NCI-H128 (cell line): ENCODE data around the gene DDN.

Experiments used
- DNase-seq: peaks from one replicate; lab custom pipeline; 2025; ENCODE audit not compliant: unreplicated experiment; lab: John Stamatoyannopoulos, UW

Gene DDN

GRCh38 chr12:49014547-49014946 lies 15.4 kb upstream of the DDN start:
- no peak for DNase-seq

GRCh38 chr12:49013428-49013827 lies 14.3 kb upstream of the DDN start:
- DNase-seq = no peak

GRCh38 chr12:49012739-49013138 lies 13.6 kb upstream of the DDN start:
- DNase-seq = no peak

GRCh38 chr12:49010092-49010668 lies 11.0 kb upstream of the DDN start:
- no peak for DNase-seq

- DNase-seq = no peak
These were observed 9.8 kb upstream of the DDN start for GRCh38 chr12:49008943-49009342.

GRCh38 chr12:49000346-49000745 lies 1.2 kb upstream of the DDN start:
- DNase-seq = no peak

GRCh38 chr12:48998497-48999353 lies 450 bp downstream of the DDN start:
- no peak for DNase-seq

GRCh38 chr12:48997719-48998496 lies 1.3 kb downstream of the DDN start:
- no peak for DNase-seq

- DNase-seq = peak; percentile 70
These were observed 2.1 kb downstream of the DDN start for GRCh38 chr12:48996794-48997718.

GRCh38 chr12:48995086-48995879 lies 3.9 kb downstream of the DDN start:
- peak; percentile 78 for DNase-seq

GRCh38 chr12:48994224-48995085 lies 4.7 kb downstream of the DDN start:
- DNase-seq = no peak

GRCh38 chr12:48993787-48994186 lies 5.4 kb downstream of the DDN start:
- DNase-seq = no peak

GRCh38 chr12:48991247-48992050 lies 7.7 kb downstream of the DDN start:
- DNase-seq = no peak

GRCh38 chr12:48990552-48990951 lies 8.6 kb downstream of the DDN start:
- no peak for DNase-seq

- DNase-seq = peak; percentile 45
These were observed 11.0 kb downstream of the DDN start for GRCh38 chr12:48988030-48988649.

GRCh38 chr12:48986720-48987291 lies 12.4 kb downstream of the DDN start:
- DNase-seq = no peak

GRCh38 chr12:48985901-48986300 lies 13.3 kb downstream of the DDN start:
- no peak for DNase-seq
